ENCODE data around the gene TMEM255A.

TMEM255A gene

DNA sequence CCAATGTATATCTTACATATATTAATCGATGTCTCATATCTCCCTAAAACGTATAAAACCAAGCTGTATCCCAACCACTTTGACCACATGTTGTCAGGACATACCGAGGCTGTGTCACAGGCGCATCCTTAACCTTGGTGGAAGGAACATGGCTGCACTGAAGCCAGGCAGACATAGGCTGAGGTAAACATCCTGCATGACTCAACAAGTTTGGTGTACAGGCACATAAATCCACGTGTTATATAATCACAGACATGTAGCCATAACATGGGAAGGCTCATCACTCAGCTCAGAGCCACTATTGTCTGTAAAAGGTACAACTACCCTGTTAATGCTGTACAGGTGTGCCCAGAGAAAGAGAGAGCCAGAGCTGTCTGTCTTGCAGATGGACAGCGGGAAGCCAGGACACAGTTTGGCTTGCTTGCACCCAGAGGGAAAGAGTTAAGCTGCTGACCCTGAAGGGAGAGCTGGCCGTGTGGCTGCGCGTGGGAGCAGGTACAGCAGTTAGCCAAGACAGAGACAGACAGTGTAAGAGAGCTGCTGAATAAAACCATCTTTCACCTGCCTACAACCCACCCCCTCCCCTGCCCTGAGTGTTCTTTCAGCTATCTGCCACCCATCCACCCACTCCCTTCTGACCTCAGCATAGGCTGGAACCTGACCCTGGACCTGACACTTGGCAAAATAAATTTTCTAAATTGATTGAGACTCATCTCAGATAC is 82.9 kb downstream of the TMEM255A start:
- Mint-ChIP-seq H3K27ac (no peak overlapping the region), H3K27me3 (ENCODE audit: low read depth, poor library complexity) (no peaks in the 10 kb centered on the region), H3K4me1 (no peaks in the 10 kb centered on the region), H3K4me3 (no peak overlapping the region), H3K36me3 (ENCODE audit: low read depth) (peaks cover 4% of the 10 kb centered on the region), H3K9me3 (peaks cover 20% of the 10 kb centered on the region)
- no peak for DNase-seq
- TF ChIP-seq, protein P1, sequence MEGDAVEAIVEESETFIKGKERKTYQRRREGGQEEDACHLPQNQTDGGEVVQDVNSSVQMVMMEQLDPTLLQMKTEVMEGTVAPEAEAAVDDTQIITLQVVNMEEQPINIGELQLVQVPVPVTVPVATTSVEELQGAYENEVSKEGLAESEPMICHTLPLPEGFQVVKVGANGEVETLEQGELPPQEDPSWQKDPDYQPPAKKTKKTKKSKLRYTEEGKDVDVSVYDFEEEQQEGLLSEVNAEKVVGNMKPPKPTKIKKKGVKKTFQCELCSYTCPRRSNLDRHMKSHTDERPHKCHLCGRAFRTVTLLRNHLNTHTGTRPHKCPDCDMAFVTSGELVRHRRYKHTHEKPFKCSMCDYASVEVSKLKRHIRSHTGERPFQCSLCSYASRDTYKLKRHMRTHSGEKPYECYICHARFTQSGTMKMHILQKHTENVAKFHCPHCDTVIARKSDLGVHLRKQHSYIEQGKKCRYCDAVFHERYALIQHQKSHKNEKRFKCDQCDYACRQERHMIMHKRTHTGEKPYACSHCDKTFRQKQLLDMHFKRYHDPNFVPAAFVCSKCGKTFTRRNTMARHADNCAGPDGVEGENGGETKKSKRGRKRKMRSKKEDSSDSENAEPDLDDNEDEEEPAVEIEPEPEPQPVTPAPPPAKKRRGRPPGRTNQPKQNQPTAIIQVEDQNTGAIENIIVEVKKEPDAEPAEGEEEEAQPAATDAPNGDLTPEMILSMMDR (IDR thresholded peaks at IDR 0.05), result no peak

DNA sequence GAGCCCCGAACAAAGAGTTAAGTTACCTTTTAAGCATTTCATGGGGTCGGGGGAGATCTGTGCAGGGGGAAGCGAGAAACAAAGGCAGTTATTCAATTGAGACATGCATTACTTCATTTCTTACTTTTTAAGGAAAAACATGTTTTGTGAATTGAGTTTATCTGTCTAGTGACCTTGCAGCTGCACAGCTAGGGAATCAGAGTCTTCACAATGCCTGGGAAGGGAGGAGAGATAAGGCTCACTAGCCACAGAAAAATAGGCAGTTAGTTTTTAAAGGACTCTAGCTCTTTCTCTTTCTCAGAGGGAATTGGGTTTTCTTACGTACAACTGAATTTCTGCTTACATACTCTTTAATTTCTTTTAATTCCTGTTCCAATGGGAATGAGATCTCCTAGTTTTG is 86.9 kb downstream of the TMEM255A start:
- no peak for DNase-seq
- no peak overlapping the region for H3K27ac Mint-ChIP-seq
- peaks cover 28% of the 10 kb centered on the region for H3K9me3 Mint-ChIP-seq
- peaks cover 12% of the 10 kb centered on the region for H3K36me3 Mint-ChIP-seq (ENCODE audit: low read depth)
- H3K4me3 Mint-ChIP-seq, result no peak overlapping the region
- H3K4me1 Mint-ChIP-seq, result no peaks in the 10 kb centered on the region
- TF ChIP-seq, protein P1 (IDR thresholded peaks at IDR 0.05), result no peak
- H3K27me3 Mint-ChIP-seq (ENCODE audit: low read depth, poor library complexity), result no peaks in the 10 kb centered on the region

DNA sequence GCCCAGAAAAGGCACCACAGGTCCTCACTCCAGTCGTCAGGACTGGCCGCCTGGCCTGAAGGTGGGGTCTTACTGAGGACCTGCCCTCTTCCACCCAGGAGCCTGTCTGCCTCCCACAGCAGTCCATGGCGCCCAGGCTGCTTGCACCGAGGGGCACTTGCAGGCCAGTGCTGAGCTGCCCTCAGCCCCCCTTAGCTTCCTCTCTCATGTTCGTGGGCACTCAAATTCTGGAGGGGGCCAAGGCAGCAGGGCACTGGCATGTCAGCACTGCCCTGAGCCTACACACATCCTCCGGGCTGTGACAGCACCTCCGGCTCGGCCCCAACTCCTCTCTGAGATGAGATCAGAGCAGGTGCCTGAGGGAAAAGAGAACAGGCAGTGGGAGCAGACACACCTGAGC is 87.9 kb downstream of the TMEM255A start:
- peaks cover 12% of the 10 kb centered on the region for H3K36me3 Mint-ChIP-seq (ENCODE audit: low read depth)
- no peaks in the 10 kb centered on the region for H3K27me3 Mint-ChIP-seq (ENCODE audit: low read depth, poor library complexity)
- peaks cover 26% of the 10 kb centered on the region for H3K9me3 Mint-ChIP-seq
- H3K4me1 Mint-ChIP-seq, result no peaks in the 10 kb centered on the region
- no peak for DNase-seq
- H3K27ac Mint-ChIP-seq, result no peak overlapping the region
- TF ChIP-seq, protein P1 (IDR thresholded peaks at IDR 0.05), result no peak
- no peak overlapping the region for H3K4me3 Mint-ChIP-seq

DNA sequence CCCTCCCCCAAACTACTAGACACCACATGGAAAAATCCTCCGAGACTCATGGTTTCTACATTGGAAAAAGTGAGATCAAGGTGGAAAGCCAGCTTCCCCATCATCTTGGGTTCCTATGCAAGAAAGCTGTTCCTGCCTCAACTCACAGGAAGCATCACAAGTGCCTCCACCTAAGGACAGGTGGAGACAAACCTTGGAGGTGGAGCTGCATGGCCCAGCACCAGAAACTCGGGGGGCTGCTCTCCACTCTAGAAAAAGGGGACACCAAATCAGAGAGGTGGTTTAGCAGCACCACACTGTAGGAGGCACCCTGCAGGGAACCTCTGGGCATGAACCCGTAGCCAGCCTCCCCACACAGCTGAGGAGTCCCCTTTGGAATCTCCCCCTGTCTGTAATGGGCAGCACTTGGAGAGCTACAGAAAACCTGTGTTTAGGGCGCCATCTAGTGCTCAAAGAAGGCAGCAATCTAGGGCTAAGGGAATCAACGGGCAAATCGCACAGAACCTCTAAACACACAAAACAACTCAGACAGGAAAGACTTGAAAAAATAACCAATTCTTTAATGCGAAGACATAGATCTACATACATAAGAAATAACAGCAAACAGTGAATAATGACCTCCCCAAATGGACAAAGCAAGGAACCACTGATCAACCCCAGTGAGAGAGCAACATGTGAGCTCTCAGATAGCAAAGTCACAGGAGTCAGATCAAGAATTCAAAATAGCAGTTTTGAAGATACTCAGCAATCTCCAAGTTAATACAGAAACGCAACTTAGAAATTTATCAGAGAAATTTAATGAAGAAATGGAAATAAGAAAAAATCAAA is 97.6 kb downstream of the TMEM255A start:
- Mint-ChIP-seq H3K4me1 (peaks cover 2% of the 10 kb centered on the region), H3K36me3 (ENCODE audit: low read depth) (no peaks in the 10 kb centered on the region), H3K9me3 (peaks cover 26% of the 10 kb centered on the region), H3K27me3 (ENCODE audit: low read depth, poor library complexity) (no peaks in the 10 kb centered on the region), H3K4me3 (no peak overlapping the region), H3K27ac (no peak overlapping the region)
- DNase-seq, result peak; percentile 68
- TF ChIP-seq, protein P1 (IDR thresholded peaks at IDR 0.05), result peak; percentile 59
